ENCODE measurements around the gene C11orf58.

The C11orf58 gene

DNA sequence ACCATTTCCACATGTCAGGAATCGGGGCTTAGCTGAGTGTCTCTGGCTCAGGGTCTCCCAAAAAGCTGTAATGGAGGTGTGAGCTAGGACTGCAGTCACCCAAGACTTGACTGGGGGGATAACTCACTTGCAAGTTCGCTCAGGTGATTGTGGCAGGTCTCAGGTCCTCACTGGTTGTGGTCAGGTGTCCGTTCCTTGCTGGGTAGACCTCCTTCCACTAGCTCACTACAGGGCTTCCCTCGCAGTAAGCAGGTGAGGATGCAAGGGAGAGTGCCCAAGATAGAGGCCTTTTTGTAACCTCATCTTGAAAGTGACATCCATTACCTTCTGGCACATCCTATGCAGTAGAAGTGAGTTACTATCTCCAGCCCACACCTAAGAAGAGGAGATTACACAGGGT is 29.5 kb downstream of the C11orf58 start:
- DNase-seq (ENCODE audit: low spot score), result no peak
- no peak for FAIRE-seq

DNA sequence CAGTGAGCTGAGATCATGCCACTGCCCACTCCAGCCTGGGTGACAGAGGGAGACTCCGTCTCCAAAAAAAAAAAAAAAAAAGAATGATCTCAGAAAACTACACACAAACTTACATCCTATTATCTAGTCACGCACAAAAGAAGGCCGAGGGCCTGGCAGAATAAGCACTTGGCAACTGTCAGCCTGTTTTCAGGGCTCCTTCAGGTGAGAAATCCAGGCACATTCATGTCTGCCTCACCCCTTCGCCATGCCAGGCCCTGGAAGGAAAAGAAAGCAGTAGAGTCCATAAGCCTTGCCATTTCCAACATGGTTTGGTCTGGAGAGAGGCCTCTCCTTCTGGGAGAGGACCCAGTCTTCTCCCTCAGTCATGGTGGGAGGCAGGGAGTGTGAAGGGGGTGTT is 30.9 kb downstream of the C11orf58 start:
- DNase-seq (ENCODE audit: low spot score) (no peak), FAIRE-seq (no peak)

DNA sequence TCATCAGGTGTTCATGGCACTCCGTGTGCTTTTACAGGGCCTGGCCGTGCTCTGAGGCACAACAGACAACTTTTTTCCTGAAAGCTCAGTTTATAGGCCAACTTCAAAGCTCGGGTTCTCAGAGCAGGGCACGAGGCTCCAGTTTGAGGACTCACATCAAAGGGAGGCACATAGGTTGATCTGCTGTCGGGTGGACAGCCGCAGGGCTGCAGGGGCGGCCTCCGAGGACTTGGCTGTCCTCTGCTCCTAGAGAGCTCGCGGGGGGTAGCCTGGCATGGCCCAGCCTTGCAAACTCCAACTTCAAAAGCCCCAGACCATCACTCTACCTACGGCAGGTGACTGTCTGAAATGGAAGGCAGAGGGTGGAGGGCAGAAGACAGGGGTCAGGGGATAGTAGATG is 31.6 kb downstream of the C11orf58 start:
- DNase-seq (ENCODE audit: low spot score), result no peak

DNA sequence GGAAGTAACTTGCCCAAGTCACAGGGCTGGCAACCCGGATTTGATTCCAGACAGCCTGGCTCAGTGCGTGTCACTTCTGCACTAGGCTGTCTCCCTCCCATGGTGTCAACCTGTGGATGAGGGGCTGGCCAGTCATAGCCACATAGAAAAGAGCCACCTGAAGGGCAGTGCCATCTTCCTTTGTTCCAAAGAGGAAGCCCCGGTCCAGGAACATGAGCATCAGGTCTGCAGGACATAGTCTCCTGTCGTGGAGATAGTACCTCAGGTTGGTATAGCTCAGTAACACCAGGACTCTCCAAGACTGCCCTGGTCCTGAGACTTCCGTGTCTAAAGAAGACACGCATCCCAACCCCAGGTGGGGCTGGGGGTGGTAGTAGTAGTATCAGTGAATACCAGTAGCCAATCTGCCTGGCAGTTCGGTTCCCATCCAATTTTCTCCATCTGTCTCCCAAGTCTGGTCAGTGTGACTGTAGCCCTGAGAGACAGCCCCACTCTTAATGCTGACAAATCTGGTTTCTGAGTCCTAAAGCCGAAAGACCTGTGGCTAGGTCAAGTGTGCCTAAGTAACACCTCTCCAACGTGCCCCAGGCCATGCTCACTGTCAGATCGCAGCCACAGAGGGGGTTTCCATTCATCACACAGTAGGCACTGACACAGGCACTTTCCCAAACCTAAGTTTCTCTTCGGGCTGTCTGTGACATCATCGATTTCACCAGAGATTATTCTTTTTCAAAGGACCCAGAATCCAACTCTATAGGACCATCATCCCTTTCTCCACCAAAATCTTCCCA is 33.1 kb downstream of the C11orf58 start:
- FAIRE-seq, result no peak
- DNase-seq (ENCODE audit: low spot score), result no peak

More for the DNA sequence above, 31.6 kb downstream of the C11orf58 start:
- FAIRE-seq, result no peak

DNA sequence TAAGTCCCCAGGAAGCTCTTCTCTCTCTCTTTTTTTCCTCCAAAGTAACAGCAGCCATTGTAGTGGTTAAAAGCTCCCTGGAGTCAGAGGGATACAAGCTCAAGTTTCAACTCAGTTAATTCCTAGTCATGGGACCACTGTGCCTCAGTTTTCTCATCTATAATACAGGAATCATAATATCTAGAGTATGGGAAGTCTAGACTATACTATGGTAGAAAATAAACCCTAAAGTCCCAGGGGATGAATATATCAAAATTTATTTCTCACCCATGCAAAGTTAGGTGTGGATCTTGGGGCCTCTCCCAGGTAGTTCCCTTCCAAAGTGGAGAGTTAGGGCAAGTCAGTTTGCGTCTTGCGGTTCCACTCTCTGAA is 33.7 kb downstream of the C11orf58 start:
- no peak for FAIRE-seq
- DNase-seq (ENCODE audit: low spot score), result no peak

DNA sequence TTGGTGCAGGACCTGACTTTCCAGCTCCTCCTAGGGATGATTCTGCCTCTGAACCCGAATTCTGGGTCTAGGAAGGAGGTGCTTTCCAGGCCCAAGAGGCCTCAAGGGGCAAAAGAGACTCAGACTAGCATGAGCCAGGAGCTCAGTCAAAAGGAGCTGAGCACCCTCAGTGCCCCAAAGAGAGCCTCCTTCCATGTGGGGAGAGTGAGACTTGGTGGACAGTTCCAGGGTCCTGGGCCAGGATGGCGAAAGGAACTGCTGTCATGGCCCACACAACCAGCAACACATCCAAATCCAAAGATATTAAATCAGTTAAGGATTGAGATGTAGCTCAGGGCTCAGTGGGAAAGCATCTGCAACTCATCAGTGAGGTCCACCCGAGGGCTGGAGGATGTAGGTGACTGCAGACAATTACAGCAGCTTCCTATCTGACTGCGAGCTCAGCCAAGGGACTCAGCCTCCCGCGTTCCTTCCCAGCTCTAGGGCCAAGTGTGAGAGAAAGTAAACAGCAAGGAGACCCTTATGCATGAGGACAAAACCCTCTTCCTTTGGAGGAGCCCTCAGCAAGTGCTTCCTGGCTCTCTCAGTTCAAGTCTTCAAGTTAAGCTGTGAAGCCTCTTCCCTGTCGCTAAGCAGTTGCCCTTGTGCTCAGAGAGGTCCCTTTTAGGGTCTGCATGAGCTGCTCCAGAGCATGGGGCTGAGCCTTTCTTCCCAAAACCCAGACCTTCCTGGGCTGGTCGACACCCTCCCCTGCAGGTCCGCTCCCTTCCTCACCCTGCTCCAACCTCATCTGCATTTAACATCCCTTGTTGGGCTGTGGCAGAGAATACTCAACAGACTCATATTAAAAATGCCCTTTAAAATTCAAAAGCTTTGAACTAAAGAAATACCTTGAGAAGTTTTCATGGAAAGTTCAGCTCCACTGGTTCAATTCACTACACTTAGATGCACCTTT is 35.8 kb downstream of the C11orf58 start:
- DNase-seq (ENCODE audit: low spot score) (no peak), FAIRE-seq (no peak)

DNA sequence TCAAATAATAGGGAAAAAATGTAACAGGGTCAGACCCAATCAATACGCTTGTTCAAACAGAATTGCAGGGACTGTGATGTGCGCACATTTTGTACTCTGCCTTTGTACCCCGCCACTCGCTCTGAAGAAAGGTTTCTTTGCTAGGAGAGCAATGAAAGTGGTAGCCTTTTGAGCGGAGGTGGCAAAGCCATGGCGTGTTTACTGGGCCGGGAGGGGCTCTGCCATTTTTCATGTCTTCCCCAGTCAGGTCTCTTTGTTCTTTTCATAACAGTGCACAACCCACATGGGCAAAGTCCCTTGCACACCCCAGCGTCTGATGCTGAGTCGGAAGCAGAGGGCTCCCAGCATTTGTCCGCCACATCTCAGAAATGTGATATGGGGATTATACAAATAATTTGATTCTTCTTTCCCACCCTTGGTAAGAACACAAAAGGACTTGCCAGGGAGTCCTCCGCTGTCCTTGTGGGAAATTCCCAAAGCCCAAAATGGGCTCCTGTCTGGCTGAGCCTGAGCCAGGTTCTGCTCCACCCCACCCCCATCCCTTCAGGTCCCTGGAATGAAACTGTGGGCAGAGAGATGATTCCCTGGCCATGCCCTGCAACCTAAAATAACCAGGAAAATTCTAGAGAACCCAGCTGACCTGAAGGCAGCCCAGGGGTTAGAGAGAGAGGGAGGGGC is 36.6 kb downstream of the C11orf58 start:
- no peak for DNase-seq (ENCODE audit: low spot score)
- no peak for FAIRE-seq

DNA sequence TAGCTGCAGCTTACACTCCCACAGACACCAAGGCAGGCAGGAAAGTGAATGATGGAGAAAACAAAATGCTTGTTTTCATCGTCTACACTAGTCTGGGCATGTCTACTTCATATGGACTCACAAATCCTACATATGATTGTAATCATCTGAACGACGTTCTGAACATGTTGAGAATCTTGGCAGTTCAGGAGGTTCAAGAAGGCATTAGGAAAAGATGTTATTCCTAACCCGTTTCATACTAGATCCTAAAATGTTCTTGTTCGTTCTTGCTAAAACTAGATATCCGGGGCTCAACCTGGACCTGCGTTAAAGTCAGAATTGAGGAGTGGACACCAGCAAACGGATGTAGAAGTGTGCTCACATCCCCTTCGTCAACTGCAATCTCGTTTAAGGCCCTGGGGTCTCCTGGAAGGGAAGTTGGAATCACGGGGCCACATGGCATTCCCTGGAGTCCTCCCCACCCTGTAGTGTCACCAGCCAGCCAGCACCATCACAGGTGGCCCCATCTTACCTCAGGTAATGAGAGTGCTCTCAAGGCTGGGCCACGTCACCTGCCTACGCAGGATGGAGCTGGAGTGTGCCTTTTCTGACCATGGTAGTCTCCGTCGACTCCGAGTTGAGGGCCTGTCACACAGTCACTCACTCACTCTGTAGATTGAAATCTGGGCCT is 37.3 kb downstream of the C11orf58 start:
- DNase-seq (ENCODE audit: low spot score) (no peak), FAIRE-seq (no peak)

DNA sequence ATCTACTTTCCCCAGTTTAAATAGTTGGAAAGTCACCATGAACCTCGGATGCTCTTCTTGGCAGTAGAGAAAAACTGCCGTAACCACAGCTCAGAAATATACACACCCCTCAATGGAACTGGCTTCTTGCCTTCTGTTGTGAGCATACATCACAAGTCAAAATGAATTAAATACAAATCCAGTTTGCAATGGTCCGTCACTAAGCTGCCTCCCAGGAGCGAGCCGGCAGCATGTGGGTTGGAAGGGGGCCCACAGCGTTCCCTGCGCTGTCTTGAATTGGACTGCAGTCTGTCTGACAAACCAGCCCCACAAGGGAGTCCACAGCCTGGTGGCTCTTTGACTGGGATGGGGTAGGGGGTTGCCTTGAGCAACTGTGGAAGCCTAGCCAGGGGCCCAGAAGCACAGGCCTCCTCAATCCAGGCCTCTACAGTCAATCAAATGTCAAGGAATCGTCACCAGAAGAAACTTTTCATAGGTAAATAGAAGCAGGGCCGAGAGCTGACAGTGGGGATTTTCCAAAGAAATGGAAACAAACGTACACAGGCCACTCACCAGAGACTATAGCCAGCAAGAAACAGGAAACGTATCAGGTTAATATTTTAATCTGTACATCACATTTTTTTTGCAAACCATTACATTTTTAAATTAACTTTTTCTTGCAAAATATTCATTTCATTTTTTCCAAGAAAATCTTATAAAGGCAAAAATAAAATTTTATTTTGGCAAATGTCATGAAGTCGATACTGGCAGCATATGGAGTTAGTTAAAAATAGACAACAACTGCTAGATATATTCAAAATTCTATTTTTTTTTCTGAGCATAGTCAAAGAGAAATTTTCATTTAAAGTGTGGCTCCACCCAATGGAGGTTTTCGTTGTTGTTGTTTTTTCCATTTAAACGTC is 38.5 kb downstream of the C11orf58 start:
- FAIRE-seq (no peak), DNase-seq (ENCODE audit: low spot score) (no peak)

DNA sequence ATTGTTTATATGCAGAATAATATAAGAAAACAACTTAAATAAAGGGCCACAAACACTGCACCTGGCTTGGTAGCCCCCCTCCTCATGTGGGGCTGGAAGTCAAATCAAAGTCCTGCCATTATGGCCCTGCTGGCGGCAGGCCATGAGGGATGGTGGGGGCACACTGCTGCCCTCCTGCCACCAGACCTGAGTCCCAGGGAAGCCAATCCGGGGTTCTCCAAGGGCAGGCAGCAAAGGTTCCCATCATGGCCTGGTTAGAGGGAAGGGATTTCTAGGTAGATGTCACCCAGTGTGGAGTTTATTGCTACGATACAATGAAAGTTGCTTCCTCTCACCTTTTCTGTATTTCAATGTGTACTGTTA is 39.1 kb downstream of the C11orf58 start:
- DNase-seq (ENCODE audit: low spot score), result no peak
- FAIRE-seq, result no peak

DNA sequence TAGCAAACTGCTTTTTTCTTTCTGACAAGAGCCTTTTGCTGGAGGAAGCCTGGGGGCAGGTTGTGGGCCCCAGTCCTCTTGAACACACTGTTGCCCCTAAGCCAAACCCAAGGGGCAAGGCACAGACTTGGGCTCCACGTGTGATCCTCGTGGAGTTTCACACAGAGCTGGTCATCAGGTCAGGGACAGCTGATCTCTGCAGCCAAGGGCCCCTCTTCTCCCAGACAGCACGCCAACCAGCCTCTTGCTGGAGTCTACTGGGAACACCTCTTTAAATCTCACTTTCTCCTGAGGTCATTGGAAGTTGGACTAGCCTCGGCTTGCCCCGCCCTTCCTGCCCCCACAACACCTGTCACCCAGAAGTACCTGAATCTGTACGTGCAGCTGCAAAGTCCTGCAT is 39.8 kb downstream of the C11orf58 start:
- FAIRE-seq, result no peak
- DNase-seq (ENCODE audit: low spot score), result no peak

DNA sequence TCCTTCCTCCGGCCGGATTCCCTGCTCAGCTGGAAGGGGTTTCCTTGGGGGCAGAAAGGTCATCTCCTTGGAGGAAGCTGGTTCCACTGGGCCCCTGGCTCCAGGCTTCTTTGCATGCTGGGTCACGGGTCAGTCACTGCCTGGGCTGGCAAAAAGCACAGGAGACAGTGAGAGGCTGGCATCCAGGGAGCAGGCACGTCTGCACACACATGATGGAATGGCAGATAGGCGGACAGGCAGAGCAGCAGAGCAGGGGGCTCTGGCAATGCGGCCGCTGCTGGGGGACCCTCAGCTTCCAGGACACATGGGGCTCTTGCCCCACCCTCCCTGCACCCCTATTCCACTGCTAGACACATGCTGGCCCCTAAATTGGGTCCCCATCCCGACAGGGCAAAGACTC is 40.4 kb downstream of the C11orf58 start:
- DNase-seq (ENCODE audit: low spot score) (no peak), FAIRE-seq (no peak)

DNA sequence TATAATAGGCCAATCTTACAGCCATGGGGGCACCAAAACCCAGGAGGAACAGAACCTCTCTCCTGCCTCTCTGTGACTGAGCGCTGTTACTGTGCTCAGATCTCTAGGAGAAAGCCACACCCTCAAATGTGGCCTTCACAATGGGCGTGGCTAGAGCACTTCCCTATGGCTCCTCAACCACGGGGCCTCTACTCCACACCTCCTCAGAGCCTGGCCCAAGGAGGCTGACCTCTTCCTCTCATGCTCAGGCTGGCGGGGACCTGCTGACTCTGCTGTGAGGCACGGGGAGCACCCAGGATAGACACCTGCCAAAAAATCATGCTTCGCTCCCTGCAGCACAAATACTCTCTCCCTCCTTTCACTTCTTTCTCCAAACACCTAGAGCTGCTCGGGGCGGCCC is 41.0 kb downstream of the C11orf58 start:
- no peak for FAIRE-seq
- DNase-seq (ENCODE audit: low spot score), result no peak

DNA sequence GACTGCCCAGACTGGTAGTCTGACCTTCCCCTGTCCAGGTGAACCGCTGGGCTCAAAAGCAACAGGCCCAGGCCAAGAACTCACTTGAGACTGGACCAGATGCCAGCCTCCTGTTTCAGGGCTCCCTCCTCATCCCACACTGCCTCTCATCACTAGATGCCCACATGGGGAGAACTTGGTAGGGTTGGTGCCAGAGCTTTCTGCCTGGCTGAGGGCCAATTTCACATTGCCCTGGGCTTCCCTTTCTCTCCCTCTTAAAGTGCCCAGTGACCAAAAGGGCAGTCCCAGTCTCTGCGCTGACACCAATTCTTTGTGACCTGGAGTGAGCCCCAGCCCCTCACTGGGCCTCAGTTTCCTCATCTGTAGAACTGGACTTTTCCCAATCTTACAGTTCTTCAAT is 41.7 kb downstream of the C11orf58 start:
- DNase-seq (ENCODE audit: low spot score), result no peak
- FAIRE-seq, result no peak

DNA sequence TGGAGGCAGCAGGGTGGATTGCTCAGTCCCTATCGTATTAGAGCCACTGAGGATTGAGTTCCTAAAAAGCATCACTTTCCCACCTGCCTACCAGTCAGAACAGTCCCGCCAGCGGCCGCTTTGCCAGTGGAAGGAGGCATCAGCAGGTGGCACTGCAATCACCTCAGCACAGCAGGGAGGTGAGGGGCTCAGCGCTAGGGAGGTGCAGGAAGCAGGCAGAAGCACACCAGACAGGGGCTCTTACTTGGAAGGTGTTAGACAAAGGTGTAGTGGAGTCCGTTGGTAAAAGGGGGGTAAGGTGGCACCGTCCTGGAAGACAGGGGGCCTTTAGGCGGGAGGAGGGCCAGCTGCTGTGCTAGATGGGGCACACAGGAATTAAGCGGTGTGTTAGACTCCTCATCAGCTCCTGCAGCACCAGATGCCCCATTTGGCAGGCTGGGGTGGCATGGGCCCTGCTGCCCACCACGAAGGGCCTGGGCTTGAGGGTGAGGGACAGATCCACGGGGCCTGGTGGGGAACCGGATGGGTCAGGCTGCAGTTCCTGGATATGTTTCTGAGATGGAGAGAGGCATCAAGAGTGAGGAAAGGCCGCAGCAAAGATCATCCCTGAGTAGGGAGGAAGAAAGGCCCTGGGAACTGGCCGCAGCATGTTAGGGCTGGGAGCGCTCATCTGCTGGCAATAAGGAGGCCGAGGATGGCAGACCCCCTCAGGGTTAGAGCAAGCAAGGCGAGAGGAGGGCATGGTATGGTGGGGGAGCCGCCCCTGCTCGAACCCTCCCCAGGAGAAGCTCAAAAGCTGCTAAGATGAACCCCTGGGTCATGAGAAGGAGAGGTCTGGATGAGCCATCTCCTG is 42.5 kb downstream of the C11orf58 start:
- FAIRE-seq (no peak), DNase-seq (ENCODE audit: low spot score) (no peak)

DNA sequence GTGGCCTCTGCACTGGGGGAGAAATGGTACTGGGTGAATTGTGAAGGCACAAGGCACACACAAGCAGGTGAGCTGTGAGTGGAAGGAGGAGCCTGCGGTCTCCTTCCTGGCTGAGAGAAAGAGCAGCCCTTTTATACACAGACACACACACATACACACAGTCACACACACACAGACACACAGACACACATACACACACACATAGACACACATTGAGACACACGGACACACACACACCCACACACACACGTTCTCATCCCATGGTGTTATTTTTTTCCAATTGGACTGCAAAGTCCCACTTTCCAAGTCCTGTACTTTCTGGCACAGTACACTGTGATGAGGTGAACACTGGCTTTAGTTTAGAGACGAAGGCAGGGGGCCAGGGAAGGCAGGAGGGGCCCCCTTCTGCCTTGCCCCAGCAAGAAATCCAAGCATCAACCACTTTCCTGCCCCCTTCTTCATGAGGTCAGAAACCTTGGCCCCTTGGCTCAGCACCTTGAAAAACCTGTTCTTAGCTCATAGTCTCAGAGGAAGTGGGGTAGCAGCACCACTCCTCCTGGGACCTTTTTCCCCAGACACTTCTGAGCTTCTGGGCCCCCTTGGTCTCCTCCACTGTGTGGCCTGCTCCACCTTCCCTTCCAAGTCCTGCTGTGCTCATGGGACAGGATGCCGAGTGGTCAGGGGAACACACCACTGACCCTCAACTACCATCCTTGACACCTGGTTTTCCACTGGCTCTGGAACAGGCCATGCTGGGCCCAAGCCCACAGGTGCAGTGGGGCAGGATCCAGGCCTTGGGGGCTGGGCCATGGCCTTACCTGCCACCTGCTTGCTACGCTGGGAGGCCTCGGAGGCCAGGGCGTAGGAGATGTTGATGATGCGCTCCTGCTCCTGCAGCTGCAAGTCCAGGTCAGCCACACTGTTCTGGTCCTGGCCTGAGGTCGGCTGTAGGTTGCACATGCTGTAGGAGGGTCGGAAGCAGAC is 43.8 kb downstream of the C11orf58 start:
- FAIRE-seq, result no peak
- DNase-seq (ENCODE audit: low spot score), result no peak

DNA sequence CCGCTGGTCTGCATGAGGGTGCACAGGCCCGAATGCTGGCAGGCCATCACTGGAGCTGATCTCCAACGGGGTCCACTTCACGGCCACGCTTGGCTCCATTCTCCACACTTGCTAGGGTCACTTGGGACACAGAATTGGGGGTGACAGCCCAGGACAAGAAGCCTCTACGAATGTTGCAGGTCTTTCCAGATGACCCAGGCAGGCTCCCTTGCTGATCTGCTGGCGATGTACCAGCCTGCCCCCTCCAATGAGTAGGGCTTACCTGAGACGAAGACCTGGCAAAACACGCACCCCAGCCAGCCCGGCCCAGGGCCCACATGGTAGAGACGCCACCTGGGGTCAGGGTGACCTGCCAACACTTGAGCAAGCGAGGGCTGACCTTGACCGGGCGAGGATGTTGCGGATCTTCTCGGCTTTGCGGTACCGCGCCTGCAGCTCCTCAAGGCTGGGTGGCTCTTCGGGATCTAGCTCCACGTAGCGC is 44.9 kb downstream of the C11orf58 start:
- no peak for FAIRE-seq
- no peak for DNase-seq (ENCODE audit: low spot score)

DNA sequence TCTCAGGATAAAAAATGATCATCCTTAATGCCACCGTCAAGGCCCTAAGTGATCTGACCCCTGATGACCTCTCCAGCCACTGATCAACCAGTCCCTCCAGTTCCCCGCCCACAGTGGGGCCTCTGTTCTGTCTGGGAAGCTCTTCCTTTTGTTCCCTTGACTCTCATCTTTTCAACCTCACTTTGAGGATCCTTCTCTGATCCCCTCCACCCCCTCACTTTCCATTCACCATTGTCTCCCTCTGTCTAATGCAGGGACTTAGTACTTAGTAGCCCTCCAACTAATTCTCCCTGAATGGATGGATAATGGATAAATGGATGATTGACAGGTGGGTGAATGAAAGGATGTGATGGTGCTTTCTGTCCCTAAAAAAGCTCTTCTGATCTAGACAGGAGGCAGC is 45.6 kb downstream of the C11orf58 start:
- no peak for DNase-seq (ENCODE audit: low spot score)

More for the DNA sequence above, 45.6 kb downstream of the C11orf58 start:
- FAIRE-seq, result no peak
